HepG2 (cell line): Measurements from ENCODE around the gene TEKT5. TPM values are rescaled to one million over a fixed set of nuclear protein-coding genes. Genes with fewer than 3 reads are reported as not detected.
A peak's percentile ranks its signal among the peaks of the same experiment; 100 is the strongest.

Experiments used
- MLLT10 ChIP-seq: sonication (generic); formaldehyde crosslinking; IDR thresholded peaks from 2 replicates; pipeline ENCODE4 v1.4.0; 2020; ENCODE audit warnings: missing genetic modification reagents
- RFXAP ChIP-seq: sonication (generic); formaldehyde crosslinking; IDR thresholded peaks from 2 replicates; pipeline ENCODE4 v1.4.0; 2020; ENCODE audit warnings: missing genetic modification reagents, borderline replicate concordance
- SALL1 ChIP-seq: sonication (generic); formaldehyde crosslinking; IDR thresholded peaks from 2 replicates; pipeline ENCODE4 v1.8.0; 2022; ENCODE audit warnings: mild to moderate bottlenecking, missing genetic modification reagents
- ZNF616 ChIP-seq: sonication (generic); formaldehyde crosslinking; IDR thresholded peaks from 2 replicates; pipeline ENCODE4 v1.5.0; 2020; ENCODE audit warnings: low read depth, mild to moderate bottlenecking, missing genetic modification reagents
- ZSCAN12 ChIP-seq: sonication (generic); formaldehyde crosslinking; IDR thresholded peaks from 2 replicates; pipeline ENCODE4 v1.9.0; 2021; ENCODE audit warnings: mild to moderate bottlenecking, missing genetic modification reagents
- polyA plus RNA-seq, 8 experiments: library from polyadenylated mRNA; depleted of rRNA in 3 of 8; stranded (reverse) in 7 of 8; unstranded in 1 of 8; fragments of >200 nt; fragmentation: Illumina TruSeq in 4 of 8; extraction: Trizol in 4 of 8; gene quantifications; 2 replicates each; pipeline versions ENCODE4 v1.2.1 to v1.2.3, GENCODE V29; 2011 to 2016; ENCODE audit warnings: low read depth in 4 of 8, missing spikeins in 1 of 8, mixed read lengths in 1 of 8; ENCODE audit not compliant: insufficient read depth in 1 of 8
- total RNA-seq, 5 experiments: library from RNA; depleted of rRNA; stranded (reverse); fragments of >200 nt; fragmentation: Illumina TruSeq; extraction: Trizol; gene quantifications; 2 replicates each; pipeline ENCODE4 v1.2.3, GENCODE V29; 2016; ENCODE audit warnings: low read depth in 1 of 5
- TF ChIP-seq, protein P1 (sequence below): sonication (generic); formaldehyde crosslinking; IDR thresholded peaks from 2 replicates; pipeline ENCODE4 v1.9.0; 2021; ENCODE audit warnings: missing genetic modification reagents, borderline replicate concordance
- TF ChIP-seq, protein P2 (sequence below): sonication (generic); formaldehyde crosslinking; IDR thresholded peaks from 2 replicates; pipeline ENCODE4 v1.4.0; 2020; ENCODE audit warnings: missing genetic modification reagents
- TF ChIP-seq, protein P3 (sequence below): IDR thresholded peaks from 2 replicates; pipeline ENCODE4 v1.6.1; 2016; ENCODE audit warnings: missing compliant biosample characterization, missing genetic modification reagents, borderline replicate concordance
- TF ChIP-seq, protein P4 (sequence below): sonication (generic); formaldehyde crosslinking; IDR thresholded peaks from 2 replicates; pipeline ENCODE4 v1.4.0; 2020; ENCODE audit warnings: mild to moderate bottlenecking, missing genetic modification reagents
- TF ChIP-seq, protein P5 (sequence below): fragments of 450-650 bp; IDR thresholded peaks from 2 replicates; pipeline ENCODE4 v1.6.1; 2016
- TF ChIP-seq, protein P6 (sequence below), 2 experiments: sonication (generic) in 1 of 2; formaldehyde crosslinking in 1 of 2; IDR thresholded peaks; 2 replicates each; pipeline versions ENCODE4 v1.4.0 to v1.6.1; 2018 to 2020; ENCODE audit warnings: missing genetic modification reagents in 2 of 2, borderline replicate concordance in 1 of 2, low read depth in 1 of 2, mild to moderate bottlenecking in 1 of 2, missing biosample characterization in 1 of 2
- TF ChIP-seq, protein P7 (sequence below): sonication (generic); formaldehyde crosslinking; conservative IDR thresholded peaks from 2 replicates; pipeline ENCODE4 v1.4.0; 2020; ENCODE audit warnings: missing genetic modification reagents
- TF ChIP-seq, protein P8 (sequence below): sonication (generic); formaldehyde crosslinking; IDR thresholded peaks from 2 replicates; pipeline ENCODE4 v1.5.0; 2020; ENCODE audit warnings: missing genetic modification reagents

Gene TEKT5
- total and polyA plus RNA-seq, 2 of the 13 experiments (the other 11 are each of a cell fraction or from before 2014, with no cell fraction given), result 0.16 TPM; not detected in 1

DNA sequence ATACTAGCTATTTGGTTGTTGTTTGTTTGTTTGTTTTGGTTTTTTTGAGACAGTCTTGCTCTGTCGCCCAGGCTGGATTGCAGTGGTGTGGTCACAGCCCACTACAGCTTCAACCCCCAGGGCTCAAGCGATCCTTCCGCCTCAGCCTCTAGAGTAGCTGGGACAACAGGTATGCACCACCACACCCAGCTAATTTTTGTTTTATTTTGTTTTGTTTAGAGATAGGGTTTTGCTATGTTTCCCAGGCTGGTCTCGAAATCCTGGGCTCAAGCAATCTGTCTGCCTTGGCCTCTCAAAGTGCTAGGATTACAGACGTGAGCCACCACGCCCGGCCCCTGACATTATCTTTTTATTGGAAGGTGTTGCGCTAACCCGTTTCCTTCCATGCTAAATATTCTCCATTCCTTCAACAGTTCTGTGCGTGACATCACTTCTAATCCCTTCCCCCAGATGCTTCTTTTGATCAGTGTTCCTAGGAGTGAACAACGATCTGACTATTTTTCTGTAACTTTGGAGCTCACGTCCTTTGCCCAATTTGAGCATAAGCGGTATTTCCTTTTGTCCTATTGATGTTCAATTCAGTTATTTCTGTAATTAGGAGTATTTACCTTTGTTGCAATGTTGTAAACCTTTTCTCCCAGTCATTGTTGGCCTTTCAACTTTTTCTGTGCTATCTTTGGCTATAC, 84.1 kb downstream of the TEKT5 start (continued):
- TF ChIP-seq, protein P1, sequence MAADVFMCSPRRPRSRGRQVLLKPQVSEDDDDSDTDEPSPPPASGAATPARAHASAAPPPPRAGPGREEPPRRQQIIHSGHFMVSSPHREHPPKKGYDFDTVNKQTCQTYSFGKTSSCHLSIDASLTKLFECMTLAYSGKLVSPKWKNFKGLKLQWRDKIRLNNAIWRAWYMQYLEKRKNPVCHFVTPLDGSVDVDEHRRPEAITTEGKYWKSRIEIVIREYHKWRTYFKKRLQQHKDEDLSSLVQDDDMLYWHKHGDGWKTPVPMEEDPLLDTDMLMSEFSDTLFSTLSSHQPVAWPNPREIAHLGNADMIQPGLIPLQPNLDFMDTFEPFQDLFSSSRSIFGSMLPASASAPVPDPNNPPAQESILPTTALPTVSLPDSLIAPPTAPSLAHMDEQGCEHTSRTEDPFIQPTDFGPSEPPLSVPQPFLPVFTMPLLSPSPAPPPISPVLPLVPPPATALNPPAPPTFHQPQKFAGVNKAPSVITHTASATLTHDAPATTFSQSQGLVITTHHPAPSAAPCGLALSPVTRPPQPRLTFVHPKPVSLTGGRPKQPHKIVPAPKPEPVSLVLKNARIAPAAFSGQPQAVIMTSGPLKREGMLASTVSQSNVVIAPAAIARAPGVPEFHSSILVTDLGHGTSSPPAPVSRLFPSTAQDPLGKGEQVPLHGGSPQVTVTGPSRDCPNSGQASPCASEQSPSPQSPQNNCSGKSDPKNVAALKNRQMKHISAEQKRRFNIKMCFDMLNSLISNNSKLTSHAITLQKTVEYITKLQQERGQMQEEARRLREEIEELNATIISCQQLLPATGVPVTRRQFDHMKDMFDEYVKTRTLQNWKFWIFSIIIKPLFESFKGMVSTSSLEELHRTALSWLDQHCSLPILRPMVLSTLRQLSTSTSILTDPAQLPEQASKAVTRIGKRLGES (CRISPR knock-in tag), result no peak
- TF ChIP-seq, protein P2, sequence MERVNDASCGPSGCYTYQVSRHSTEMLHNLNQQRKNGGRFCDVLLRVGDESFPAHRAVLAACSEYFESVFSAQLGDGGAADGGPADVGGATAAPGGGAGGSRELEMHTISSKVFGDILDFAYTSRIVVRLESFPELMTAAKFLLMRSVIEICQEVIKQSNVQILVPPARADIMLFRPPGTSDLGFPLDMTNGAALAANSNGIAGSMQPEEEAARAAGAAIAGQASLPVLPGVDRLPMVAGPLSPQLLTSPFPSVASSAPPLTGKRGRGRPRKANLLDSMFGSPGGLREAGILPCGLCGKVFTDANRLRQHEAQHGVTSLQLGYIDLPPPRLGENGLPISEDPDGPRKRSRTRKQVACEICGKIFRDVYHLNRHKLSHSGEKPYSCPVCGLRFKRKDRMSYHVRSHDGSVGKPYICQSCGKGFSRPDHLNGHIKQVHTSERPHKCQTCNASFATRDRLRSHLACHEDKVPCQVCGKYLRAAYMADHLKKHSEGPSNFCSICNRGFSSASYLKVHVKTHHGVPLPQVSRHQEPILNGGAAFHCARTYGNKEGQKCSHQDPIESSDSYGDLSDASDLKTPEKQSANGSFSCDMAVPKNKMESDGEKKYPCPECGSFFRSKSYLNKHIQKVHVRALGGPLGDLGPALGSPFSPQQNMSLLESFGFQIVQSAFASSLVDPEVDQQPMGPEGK, result no peak
- TF ChIP-seq, protein P3, sequence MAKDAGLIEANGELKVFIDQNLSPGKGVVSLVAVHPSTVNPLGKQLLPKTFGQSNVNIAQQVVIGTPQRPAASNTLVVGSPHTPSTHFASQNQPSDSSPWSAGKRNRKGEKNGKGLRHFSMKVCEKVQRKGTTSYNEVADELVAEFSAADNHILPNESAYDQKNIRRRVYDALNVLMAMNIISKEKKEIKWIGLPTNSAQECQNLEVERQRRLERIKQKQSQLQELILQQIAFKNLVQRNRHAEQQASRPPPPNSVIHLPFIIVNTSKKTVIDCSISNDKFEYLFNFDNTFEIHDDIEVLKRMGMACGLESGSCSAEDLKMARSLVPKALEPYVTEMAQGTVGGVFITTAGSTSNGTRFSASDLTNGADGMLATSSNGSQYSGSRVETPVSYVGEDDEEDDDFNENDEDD (CRISPR knock-in tag), result no peak
- TF ChIP-seq, protein P4, sequence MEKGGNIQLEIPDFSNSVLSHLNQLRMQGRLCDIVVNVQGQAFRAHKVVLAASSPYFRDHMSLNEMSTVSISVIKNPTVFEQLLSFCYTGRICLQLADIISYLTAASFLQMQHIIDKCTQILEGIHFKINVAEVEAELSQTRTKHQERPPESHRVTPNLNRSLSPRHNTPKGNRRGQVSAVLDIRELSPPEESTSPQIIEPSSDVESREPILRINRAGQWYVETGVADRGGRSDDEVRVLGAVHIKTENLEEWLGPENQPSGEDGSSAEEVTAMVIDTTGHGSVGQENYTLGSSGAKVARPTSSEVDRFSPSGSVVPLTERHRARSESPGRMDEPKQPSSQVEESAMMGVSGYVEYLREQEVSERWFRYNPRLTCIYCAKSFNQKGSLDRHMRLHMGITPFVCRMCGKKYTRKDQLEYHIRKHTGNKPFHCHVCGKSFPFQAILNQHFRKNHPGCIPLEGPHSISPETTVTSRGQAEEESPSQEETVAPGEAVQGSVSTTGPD (CRISPR knock-in tag), result no peak
- TF ChIP-seq, protein P5, sequence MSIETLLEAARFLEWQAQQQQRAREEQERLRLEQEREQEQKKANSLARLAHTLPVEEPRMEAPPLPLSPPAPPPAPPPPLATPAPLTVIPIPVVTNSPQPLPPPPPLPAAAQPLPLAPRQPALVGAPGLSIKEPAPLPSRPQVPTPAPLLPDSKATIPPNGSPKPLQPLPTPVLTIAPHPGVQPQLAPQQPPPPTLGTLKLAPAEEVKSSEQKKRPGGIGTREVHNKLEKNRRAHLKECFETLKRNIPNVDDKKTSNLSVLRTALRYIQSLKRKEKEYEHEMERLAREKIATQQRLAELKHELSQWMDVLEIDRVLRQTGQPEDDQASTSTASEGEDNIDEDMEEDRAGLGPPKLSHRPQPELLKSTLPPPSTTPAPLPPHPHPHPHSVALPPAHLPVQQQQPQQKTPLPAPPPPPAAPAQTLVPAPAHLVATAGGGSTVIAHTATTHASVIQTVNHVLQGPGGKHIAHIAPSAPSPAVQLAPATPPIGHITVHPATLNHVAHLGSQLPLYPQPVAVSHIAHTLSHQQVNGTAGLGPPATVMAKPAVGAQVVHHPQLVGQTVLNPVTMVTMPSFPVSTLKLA, result no peak
- TF ChIP-seq, protein P6, sequence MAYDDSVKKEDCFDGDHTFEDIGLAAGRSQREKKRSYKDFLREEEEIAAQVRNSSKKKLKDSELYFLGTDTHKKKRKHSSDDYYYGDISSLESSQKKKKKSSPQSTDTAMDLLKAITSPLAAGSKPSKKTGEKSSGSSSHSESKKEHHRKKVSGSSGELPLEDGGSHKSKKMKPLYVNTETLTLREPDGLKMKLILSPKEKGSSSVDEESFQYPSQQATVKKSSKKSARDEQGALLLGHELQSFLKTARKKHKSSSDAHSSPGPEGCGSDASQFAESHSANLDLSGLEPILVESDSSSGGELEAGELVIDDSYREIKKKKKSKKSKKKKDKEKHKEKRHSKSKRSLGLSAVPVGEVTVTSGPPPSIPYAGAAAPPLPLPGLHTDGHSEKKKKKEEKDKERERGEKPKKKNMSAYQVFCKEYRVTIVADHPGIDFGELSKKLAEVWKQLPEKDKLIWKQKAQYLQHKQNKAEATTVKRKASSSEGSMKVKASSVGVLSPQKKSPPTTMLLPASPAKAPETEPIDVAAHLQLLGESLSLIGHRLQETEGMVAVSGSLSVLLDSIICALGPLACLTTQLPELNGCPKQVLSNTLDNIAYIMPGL (CRISPR knock-in tag; IDR thresholded peaks at IDR 0.05; ENCODE audit: borderline replicate concordance in 1 of 2, low read depth in 1 of 2), result peak in 1 of 2 experiments; percentile 39; a peak in 1 of 4 replicates
- TF ChIP-seq, protein P7, sequence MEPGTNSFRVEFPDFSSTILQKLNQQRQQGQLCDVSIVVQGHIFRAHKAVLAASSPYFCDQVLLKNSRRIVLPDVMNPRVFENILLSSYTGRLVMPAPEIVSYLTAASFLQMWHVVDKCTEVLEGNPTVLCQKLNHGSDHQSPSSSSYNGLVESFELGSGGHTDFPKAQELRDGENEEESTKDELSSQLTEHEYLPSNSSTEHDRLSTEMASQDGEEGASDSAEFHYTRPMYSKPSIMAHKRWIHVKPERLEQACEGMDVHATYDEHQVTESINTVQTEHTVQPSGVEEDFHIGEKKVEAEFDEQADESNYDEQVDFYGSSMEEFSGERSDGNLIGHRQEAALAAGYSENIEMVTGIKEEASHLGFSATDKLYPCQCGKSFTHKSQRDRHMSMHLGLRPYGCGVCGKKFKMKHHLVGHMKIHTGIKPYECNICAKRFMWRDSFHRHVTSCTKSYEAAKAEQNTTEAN (CRISPR knock-in tag), result peak; percentile 91
- TF ChIP-seq MLLT10 (CRISPR knock-in tag) (no peak), ZNF616 (CRISPR knock-in tag) (no peak), RFXAP (CRISPR knock-in tag) (0 out of 2 replicates have a peak, but pooled peaks have one; percentile 64), SALL1 (CRISPR knock-in tag) (peak; percentile 83), ZSCAN12 (CRISPR knock-in tag) (no peak)
- TF ChIP-seq, protein P8, sequence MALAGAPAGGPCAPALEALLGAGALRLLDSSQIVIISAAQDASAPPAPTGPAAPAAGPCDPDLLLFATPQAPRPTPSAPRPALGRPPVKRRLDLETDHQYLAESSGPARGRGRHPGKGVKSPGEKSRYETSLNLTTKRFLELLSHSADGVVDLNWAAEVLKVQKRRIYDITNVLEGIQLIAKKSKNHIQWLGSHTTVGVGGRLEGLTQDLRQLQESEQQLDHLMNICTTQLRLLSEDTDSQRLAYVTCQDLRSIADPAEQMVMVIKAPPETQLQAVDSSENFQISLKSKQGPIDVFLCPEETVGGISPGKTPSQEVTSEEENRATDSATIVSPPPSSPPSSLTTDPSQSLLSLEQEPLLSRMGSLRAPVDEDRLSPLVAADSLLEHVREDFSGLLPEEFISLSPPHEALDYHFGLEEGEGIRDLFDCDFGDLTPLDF (CRISPR knock-in tag), result no peak
